ENCODE measurements around the gene APMAP.
"Not testable (repeated sequence)": the region's sequence is repeated elsewhere in the genome, so short reads cannot be mapped to it uniquely, and the experiment has no call there.

APMAP gene

DNA sequence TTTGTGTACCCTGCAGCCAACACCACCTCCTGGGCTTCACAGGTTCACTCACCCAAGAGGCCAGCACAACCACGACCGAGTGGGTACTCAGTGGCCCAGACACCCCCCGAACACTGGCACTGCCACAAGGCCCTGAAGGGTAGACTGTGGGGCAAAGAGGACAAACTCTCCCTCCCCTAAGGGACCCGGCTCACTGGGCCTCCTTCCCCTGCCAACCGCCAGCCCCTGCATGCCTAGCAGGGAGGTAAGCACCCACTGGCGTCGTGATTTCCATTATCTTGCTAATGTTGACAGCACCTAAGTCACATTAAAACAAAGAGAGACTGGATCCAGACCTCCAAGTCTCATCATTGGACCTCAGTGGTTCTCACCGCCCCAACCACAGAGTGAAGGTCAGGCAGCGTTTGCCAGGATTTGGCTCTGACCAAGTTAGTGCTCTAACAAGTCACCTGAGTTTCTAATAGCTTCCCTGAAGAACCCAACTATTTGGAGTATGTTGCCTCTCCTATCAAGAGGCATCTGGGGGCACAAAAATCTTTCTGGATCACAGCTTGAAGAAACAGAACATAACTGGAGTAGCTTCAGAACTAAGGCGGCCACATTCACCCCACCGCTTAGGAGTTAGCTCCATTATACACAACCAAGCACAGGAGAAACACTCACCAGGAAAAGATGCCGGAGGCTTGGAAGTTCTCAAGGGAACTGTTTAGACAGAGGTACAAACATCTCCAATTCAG, 14.0 kb upstream of the APMAP start:
- DNase-seq (ENCODE audit: low read depth), result no peak

DNA sequence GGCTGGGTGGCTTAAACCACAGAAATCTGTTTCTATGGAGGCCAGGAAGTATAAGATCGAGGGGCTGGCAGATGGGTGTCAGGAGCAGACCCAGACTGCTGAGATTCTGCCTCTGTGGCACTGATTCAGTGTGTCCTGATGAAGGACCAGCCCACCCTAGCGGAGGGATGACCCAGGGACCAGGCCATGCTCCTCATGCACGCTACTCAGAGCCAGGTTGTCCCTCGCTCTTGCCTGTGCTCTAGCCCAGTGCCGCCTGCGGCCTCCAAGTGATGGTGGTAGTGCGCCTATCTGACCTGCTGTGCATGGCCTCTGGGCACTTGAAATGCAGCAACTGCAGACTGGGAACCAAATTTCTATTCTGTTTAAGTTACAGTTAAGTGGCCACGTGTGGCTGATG, 13.1 kb upstream of the APMAP start:
- no peak for DNase-seq (ENCODE audit: low read depth)

DNA sequence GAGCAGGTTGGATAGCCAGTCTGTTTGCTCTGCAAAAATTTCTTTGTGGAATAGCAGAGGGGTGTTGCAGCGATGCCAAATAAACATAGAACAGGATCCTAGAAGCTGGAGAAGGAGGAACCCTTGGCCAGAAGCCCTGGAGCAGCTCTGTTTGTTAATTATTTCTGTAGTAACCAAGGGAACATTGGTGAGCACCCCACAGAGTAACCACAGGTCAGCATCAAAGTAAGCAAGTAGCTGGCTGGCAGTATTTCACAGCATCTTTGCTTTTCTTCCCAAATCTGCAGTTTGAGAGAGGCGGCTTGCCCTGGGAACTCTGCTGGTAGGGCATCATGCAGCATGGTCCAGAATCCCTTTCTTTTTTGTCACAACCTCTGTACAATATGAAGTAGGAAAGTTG, 12.7 kb upstream of the APMAP start:
- no peak for DNase-seq (ENCODE audit: low read depth)

DNA sequence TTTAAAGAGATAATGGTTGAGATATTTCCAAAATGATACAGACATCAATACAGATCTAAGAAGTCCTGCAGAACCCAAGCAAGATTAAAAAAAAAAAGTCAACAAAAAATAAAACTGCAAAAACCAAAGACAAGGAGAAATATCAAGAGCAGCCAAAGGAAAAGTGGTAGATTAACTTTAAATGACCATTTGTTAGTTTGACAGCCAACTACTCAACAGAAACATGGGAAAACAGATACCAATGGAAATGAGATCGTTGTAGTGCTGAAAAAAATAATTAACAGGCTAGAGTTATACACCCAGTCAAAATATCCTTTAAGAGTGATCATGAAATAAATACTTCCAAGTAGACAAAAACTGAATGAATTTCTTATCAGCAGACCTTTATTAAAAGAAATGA, 10.5 kb upstream of the APMAP start:
- DNase-seq (ENCODE audit: low read depth), result no peak

DNA sequence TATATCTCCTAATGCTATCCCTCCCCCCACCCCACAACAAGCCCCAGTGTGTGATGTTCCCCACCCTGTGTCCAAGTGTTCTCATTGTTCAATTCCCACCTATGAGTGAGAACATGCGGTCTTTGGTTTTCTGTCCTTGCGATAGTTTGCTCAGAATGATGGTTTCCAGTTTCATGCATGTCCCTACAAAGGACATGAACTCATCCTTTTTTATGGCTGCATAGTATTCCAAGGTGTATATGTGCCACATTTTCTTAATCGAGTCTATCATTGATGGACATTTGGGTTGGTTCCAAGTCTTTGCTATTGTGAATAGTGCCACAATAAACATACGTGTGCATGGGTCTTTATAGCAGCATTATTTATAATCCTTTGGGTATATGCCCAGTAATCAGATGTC, 8.8 kb upstream of the APMAP start:
- DNase-seq (ENCODE audit: low read depth), result not testable (repeated sequence)

DNA sequence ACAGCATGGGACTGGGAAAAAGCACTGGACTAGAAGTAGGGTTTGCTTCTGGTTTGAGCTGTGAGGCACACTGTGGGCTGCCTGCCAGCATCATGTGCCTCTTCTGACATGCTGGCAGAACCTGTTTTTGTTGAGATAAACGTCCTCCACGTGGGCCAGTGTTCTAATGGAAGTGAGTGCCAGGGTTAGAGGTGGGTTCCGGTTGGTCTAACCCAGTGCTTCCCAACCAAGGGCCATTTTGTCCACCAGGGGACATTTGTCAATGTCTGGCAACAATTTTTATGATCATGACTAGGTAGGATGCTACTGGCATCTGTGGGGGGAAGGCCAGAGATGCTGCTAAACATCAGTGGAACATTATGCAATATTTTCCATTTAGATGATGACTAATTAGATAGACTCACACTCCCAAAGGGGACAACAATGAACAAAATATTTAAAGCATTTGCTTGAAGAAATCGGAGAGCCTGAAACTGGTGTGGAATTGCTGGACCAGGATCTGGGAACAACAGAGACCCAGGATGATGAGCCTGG, 7.8 kb upstream of the APMAP start:
- DNase-seq (ENCODE audit: low read depth), result no peak

DNA sequence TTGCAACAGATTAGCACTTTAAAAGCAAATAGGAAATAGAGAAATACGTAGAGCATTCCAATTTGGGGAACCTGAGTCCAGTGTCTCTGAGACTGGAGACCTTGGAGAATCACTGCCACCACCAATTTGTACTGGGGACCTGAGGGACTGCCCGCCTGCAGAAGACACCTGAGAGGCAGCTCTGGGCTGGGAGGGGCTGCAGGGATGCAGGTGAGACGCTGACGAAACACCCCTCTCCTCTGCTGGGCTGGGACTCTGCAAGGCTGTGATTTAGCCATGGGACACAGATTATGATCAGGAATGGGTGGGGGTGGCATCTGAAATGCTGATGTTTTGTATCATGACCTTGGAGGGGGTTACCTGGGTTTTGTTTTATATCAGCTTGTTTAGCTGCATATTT, 7.0 kb upstream of the APMAP start:
- no peak for DNase-seq (ENCODE audit: low read depth)

DNA sequence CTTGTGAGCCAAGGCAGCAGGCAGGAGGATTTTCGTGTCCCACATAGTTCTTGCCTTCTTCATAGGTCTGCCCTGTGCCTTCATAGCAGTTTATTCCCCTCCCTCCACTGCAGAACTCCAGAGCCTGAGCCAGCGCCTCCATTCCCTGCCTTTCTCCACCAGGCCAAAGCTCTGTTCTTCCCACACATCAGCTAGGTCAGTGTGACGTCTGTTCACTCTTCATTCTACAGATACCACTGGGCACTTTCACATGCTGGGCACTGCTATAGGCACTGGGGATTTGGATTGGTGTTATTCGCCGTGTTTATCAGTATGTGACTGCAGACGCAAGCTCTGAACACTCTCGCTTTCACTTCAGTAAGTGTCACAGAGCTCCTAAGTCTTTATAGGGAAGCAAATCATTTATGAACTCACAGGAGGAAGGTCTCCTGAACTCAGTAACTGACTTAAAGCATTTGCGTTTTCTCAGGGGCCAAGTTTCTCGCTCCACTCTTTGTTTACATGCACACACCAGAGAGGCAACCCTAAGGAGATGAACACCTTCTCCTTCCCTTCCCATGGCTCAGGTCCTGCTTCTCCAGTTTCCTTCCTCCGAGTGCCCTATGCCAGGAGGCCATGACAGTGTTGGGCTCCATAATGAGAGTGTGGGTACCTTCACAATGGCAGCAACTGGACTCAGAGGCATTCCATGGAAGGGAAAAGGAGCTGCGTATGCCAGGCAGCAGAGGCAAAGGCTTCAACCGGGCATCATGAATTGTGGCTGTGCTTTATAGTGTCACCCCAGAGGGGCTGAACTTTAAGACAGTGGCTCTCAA, 6.3 kb upstream of the APMAP start:
- no peak for DNase-seq (ENCODE audit: low read depth)

DNA sequence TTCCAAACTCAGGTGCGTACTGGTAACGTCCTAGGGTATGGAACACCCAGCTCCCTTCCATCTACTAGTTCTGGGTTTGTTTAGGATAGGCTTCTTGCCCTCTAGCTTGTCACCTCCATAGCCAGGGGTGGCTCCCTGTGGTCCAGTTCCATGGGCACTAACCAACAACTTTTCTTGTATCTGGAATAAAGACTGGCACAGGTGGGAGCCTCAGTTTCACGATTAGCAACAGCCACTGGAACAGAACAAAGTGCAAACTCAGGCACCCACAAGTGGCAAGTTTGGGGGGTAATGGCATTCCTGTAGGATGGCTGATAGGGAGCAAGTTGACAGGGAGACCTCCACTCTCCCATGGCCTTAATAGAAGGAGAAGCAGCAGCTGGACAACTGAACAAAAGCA, 5.6 kb upstream of the APMAP start:
- no peak for DNase-seq (ENCODE audit: low read depth)

DNA sequence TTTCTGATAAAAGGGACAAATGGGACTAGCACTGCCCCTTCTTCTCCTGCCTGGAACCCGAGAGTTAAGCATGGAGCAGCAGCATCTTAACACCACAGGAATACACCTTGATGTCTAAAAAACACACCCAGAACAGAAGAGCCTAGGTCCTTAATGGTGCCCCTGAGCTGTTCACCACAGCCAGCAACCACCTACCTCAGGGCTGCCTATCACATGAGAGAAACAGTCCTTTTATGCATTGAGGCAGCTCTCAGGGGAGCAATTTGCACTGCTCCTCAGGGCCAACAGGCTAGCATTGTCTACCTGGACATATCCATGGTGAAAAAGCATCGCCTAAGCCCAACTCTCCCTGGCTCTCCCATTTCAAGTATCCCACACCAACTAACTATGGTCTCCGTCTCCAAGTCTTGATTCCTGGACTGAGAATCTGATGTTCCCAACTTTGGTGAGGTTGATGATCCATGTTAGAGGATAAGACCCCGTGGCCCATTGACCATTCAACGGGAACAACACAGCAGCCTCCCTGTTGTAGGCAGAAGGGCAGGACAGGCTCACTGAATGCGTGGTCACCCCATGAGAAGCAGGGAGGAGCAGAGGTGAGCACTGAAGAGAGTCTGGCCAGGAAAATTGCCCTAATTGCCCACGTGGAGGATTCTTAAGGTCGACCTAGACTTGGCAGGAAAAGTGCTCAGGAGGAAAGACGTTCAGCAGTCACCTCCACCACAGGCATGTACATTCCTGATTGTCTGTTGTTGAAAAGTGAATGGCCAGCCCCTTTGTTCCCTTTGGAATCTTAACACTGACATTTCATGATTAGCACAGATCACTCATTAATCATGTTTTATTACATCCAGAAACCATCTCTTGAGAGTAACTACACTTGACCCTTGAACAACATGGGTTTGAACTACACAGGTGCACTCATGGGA, 4.2 kb upstream of the APMAP start:
- no peak for DNase-seq (ENCODE audit: low read depth)

DNA sequence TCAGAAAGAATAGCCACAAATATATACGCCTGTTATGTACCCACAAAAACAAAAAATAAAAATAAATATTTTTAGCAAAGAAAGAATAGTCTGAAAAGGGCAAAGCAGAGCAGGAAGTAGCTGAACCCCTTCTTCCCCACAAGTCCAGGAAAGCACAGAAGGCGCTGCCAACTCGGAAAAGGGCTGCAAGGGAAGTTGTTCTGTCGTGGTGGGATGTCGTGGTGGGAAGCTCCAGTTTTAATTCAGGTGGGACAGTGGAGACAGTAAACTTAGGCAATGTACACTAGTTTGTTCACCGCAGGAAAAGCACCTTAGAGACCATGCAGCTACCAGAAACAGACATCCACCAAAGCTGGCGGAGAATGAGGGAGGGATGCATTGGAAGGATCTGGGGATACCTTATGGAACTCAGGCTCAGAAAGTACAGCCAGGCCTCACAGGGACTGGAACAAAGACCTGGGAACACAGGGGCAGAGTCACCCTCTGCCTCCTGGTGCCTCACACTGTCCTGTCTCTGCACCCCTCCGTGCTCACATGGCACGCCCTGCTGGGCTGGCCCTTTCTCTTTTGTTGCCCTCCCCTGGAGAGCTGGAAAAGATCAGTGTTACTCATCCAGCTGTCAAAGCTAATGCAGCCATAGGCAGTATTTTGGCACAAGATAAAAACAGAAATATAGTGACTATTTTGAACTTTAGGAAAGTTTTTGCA, 3.3 kb upstream of the APMAP start:
- DNase-seq (ENCODE audit: low read depth), result no peak

DNA sequence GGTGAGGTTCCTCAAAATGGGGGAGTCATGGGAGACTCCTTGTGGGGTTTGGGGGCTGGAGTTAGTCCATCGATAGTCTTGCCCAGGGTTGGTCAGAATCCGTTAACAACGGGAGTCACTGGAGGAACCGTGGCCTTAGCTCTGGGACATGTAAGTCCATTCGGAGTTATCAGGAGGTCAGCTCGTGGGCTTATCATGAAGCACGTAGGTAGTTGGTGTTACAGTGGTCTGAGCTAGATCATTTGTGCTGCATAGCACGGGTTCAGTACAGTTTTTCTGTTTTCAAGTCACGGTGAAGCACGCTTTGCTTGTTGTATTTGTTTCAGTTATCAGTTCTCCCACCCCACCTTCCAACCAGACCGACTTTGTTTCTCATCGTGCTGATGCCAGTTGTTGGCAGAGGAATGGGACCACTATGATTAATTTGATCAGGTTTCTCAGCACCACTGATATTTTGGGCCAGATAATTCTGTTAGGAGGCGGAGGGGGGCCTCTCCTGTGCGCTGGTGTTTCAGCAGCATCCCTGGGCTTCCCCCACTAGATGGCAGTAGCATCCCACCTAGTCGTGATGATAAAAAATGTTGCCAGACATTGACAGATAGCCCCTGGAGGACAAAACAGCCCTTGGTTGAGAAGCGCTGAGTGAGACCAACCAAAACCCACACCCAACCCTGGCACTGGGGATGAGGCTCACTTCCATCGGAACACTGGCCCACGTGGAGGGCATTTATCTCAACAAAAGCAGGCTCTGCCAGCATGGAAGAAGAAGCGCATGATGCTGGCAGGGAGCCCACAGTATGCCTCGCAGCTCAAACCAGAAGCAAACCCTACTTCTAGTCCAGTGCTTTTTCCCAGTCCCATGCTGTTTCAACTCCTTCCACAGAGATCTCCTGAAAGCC, 2.2 kb upstream of the APMAP start:
- DNase-seq (ENCODE audit: low read depth), result peak; percentile 76

DNA sequence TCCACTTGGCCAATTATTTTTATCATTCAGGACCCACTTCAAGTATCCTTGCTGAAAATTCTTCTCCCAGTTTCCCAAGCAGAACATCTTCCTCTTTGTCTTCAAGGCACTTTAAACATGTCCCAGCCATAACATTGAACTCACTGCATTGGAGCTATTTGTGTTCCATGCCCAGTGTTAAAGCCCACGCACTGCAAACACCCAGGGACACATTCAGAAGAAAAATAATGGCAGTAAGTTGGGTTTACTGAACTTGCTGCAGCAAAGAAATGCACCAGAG, 1.6 kb upstream of the APMAP start:
- no peak for DNase-seq (ENCODE audit: low read depth)

DNA sequence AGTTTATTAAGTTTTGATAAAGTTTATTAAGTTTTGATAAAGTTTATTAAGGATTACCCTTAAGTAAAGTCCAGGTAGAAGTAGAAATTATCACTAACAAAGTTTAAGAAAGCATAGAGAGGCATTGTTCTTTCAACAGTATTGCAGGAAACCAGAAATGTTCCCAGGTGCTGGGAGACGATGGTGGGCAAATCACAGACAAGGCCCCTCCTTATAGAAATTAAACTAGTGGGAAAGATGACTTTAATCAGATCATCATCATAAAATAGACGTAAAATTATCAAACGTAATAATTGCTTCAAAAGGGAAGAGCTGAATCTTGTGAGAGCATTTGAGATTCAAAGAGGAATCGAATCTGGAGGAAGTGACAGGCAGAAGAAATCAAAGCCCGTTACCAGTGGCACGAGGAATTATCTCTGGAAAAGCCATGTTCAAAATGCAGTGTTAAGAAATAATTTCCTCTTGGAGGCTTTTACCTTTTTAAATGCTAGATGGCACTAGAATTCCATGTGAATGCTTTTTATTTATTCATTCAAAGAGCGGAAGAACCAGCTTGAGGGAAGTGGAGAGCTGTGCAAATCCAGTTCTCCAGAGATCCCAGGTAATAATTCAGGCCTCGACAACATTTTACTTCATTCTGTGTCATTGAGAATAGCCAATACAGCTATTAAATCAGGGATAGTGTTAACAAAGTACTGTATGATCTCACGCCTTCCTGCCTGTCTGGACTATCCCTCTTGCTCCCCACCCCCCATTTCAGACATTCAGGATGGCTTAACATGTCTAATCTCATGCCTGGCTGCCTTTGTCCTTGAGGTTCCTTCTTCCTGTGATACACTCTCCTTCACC, 1.0 kb upstream of the APMAP start:
- no peak for DNase-seq (ENCODE audit: low read depth)

DNA sequence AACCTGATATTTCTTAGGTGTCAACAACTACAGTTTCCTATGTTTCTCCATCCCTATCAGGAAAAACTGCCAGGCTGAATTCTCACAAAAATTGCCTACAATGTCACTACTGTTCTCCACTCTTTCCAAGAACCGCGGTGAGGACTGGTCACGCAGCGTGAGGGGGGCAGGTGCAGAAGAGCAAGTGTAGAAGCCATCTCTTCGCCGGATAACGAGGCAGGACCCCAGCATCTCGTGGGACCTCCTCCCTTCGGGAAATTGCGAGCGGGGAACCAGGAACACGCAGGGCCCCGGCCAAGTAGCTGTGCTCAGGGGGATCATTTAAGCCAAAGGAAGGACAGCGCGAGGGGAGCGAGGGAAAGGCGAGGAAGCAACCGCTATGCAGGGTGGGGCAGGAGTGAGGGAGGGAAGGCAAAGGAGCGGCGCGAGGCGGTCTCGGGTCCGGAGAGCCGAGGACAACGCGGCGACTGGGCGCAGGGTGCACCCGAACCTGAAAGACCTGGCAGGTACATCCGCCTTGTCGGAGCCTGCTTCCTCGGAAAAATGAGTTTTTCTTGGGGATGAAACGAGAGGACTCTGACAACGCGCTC, 559 bp downstream of the APMAP start:
- DNase-seq (ENCODE audit: low read depth), result no peak

DNA sequence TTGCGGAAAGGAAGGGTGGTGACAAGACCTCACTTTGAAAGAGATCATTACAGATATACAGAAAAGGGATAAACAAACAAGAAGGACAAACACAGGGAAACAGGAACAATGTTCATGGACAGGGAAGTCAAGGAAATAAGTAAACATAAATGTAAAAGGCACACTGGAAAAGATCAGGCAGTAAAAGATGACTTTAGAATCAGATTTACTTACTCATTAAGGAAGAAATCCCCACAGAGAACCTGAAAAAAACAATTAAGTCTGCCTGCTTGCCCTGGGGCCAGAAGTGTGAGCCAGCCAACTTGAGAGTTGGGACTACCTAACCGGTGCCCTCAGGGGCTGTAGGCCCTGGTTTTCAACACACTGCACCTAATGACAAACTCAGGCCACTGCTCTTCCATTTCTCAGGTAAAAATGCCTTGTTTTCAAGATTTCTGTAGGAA, 1.7 kb downstream of the APMAP start:
- DNase-seq (ENCODE audit: low read depth), result no peak

DNA sequence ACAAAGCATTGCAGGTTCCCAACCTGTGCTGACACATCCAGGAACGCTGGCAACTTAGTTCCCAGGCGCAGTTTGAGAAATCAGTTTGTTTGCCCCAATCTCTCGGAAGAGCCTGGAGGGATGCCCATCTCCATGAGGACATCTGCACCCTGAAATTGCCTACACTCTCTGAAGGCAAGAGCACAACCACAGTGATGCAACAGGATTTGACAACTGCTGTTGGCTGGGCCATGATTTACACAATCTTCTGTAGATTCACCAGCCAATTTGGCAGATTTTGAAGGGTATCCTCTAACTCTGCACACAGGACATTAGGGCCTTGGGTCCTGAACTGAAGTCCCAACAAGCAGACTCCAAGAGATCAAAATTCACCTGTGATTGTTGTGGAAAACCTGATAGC, 3.4 kb downstream of the APMAP start:
- no peak for DNase-seq (ENCODE audit: low read depth)

DNA sequence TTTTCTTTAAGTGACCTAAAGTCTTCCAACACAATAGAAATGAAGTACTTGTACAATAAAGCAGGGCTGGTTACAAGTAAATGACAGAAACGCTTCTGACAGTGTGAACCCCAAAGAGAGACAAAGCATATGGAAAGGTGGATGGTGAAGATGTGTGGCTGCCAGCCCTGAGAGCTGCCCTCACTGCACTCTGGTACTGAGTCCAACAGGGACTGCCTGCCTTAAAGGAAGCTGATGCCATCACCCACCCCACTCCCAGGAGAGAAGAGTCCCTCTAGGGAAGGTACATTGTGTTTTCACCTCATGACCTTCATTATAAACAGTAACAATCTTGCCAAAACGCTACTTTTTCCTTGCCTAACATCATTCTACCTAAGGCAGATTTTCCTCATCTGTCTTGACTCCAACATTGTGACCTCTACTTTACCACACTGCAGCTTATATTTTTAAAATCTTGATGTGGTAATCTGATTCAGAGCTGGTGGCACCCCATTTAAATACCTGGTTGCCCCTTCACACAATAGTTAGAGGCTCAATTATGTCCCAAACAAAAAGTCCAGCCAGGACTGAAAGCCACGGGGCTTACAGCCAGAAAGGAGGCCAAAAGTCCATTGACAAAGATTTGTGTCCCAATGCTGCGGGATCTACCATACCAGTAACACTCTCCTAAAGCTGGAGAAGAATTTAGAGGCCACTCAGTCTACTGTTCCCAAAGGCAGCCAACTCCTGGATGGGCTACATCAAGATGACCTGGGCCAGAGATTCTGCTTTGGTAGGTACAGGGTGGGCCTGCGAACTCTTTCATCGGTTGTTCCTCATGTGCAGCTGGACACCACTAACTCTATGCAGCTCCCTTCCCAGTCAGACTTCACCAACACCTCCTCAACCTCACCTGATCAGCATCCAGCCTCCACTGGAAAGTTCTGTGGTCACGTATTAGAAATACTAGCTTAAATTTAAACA, 4.4 kb downstream of the APMAP start:
- DNase-seq (ENCODE audit: low read depth), result no peak

Data from activated T-cell treated with anti-CD3 and anti-CD28 coated beads for 24 hours (primary cell).